ENCODE measurements around the gene STX8. TPM values are rescaled to one million over a fixed set of nuclear protein-coding genes. Genes with fewer than 3 reads are reported as not detected.

Gene STX8
- polyA plus RNA-seq, 1 of the 3 experiments (the other 2 are of a cell fraction), result 51.3 TPM

DNA sequence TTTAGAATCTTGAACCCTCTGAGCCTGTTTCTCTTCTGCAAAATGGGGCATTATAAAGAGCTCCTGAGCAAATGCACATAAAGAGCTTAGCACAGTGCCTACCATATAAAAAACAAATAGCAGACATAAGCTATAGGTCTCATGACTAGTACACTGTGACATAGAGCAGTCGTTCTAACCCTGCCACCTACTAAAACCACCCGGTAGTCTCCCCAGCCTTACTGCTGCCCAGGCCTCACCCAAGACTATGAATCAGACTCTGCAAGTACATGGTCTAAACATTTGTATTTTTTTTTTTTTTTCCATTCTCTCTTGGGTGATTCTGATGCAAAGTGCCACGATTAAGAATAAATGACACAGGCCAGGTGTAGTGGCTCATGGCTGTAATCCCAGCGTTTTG is 33.9 kb downstream of the STX8 start:
- no peak for TF ChIP-seq POLR2AphosphoS5 (IDR thresholded peaks at IDR 0.05; ENCODE audit: low read depth, low read length)
- H3K79me2 ChIP-seq (ENCODE audit: insufficient read depth), result no peaks in the 10 kb centered on the region
- no peaks in the 10 kb centered on the region for H3F3A ChIP-seq (replicated peaks; ENCODE audit: insufficient read depth)
- H3K9me2 ChIP-seq, result no peaks in the 10 kb centered on the region
- ChIA-PET POLR2A (no interaction called here), CTCF (no interaction called here)
- no peaks in the 10 kb centered on the region for H3K4me1 ChIP-seq (ENCODE audit: control insufficient read depth in 1 of 2, insufficient read depth in 2 of 2, low read depth in 1 of 2, low read length in 1 of 2)
- H2AFZ ChIP-seq (ENCODE audit: low read depth), result no peak overlapping the region
- H3K27me3 ChIP-seq (ENCODE audit: insufficient read depth), result no peaks in the 10 kb centered on the region
- H3K4me3 ChIP-seq (ENCODE audit: low read depth in 2 of 2, low read length in 1 of 2), result no peak overlapping the region
- no peak overlapping the region for H3K27ac ChIP-seq (ENCODE audit: low read depth in 2 of 2, low read length in 1 of 2)
- no peaks in the 10 kb centered on the region for H4K20me1 ChIP-seq (ENCODE audit: insufficient read depth)
- no peak for DNase-seq
- WGBS (ENCODE audit: low lambda C conversion rate), result 95% methylated on average over 4 of the region's 4 CpGs
- H3K36me3 ChIP-seq (replicated peaks in 1 of 2; ENCODE audit: control insufficient read depth in 1 of 2, insufficient read depth in 2 of 2, low read length in 1 of 2), result no peaks in the 10 kb centered on the region
- H3K4me2 ChIP-seq, result no peak overlapping the region
- no peaks in the 10 kb centered on the region for H3K9me3 ChIP-seq
- no peak overlapping the region for H3K9ac ChIP-seq

- Histone ChIP-seq H3K9me2 (no peaks in the 10 kb centered on the region), H3K4me1 (ENCODE audit: control insufficient read depth in 1 of 2, insufficient read depth in 2 of 2, low read depth in 1 of 2, low read length in 1 of 2) (no peaks in the 10 kb centered on the region), H3K9me3 (no peaks in the 10 kb centered on the region), H3K27me3 (ENCODE audit: insufficient read depth) (no peaks in the 10 kb centered on the region), H3K27ac (ENCODE audit: low read depth in 2 of 2, low read length in 1 of 2) (no peak overlapping the region), H3K36me3 (replicated peaks in 1 of 2; ENCODE audit: control insufficient read depth in 1 of 2, insufficient read depth in 2 of 2, low read length in 1 of 2) (no peaks in the 10 kb centered on the region), H3K4me3 (ENCODE audit: low read depth in 2 of 2, low read length in 1 of 2) (no peak overlapping the region), H3K79me2 (ENCODE audit: insufficient read depth) (no peaks in the 10 kb centered on the region), H3K4me2 (no peak overlapping the region), H3F3A (replicated peaks; ENCODE audit: insufficient read depth) (no peaks in the 10 kb centered on the region), H3K9ac (no peak overlapping the region), H2AFZ (ENCODE audit: low read depth) (no peak overlapping the region), H4K20me1 (ENCODE audit: insufficient read depth) (no peaks in the 10 kb centered on the region)
- WGBS (ENCODE audit: low lambda C conversion rate), result 86% methylated on average over 4 of the region's 4 CpGs
- ChIA-PET CTCF (no interaction called here), POLR2A (no interaction called here)
- DNase-seq, result no peak
- TF ChIP-seq SMC3 (IDR thresholded peaks at IDR 0.05; ENCODE audit: low read depth, low read length), result no peak
- no peak for TF ChIP-seq FOSL2 (IDR thresholded peaks at IDR 0.05; ENCODE audit: borderline replicate concordance, low read depth)
These were observed 37.0 kb downstream of the STX8 start for GRCh38 chr17:9538626-9539025.

- H3K27me3 ChIP-seq (ENCODE audit: insufficient read depth), result no peaks in the 10 kb centered on the region
- H3K4me2 ChIP-seq, result no peak overlapping the region
- no peaks in the 10 kb centered on the region for H3F3A ChIP-seq (replicated peaks; ENCODE audit: insufficient read depth)
- H4K20me1 ChIP-seq (ENCODE audit: insufficient read depth), result no peaks in the 10 kb centered on the region
- CTCF ChIA-PET, result interaction anchor here (0.6 kb wide), 1 partner anchor 39 kb away, joined by 3 read pairs; the partner anchor contains the start of gene STX8
- DNase-seq, result no peak
- H3K36me3 ChIP-seq (replicated peaks in 1 of 2; ENCODE audit: control insufficient read depth in 1 of 2, insufficient read depth in 2 of 2, low read length in 1 of 2), result no peaks in the 10 kb centered on the region
- H3K9me3 ChIP-seq, result no peaks in the 10 kb centered on the region
- no peaks in the 10 kb centered on the region for H3K9me2 ChIP-seq
- POLR2A ChIA-PET, result interaction anchor here (0.6 kb wide), 1 partner anchor 269 kb away, joined by 3 read pairs; no protein-coding TSS in a partner anchor
- 94% methylated on average over 12 of the region's 12 CpGs for WGBS (ENCODE audit: low lambda C conversion rate)
- H3K79me2 ChIP-seq (ENCODE audit: insufficient read depth), result no peaks in the 10 kb centered on the region
- H2AFZ ChIP-seq (ENCODE audit: low read depth), result no peak overlapping the region
- TF ChIP-seq FOXM1 (IDR thresholded peaks at IDR 0.05; ENCODE audit: low read depth), result no peak
- TF ChIP-seq FOXJ3 (CRISPR knock-in tag; IDR thresholded peaks at IDR 0.05), result no peak
- no peak for TF ChIP-seq NFIC (IDR thresholded peaks at IDR 0.05; ENCODE audit: borderline replicate concordance)
- no peak for TF ChIP-seq SIN3A (IDR thresholded peaks at IDR 0.05; ENCODE audit: borderline replicate concordance, low read depth, low read length)
- no peak for TF ChIP-seq USF1 (IDR thresholded peaks at IDR 0.05; ENCODE audit: borderline replicate concordance, low read depth)
- H3K27ac ChIP-seq (ENCODE audit: low read depth in 2 of 2, low read length in 1 of 2), result no peak overlapping the region
- H3K4me3 ChIP-seq (ENCODE audit: low read depth in 2 of 2, low read length in 1 of 2), result no peak overlapping the region
- H3K4me1 ChIP-seq (ENCODE audit: control insufficient read depth in 1 of 2, insufficient read depth in 2 of 2, low read depth in 1 of 2, low read length in 1 of 2), result no peaks in the 10 kb centered on the region
- H3K9ac ChIP-seq, result no peak overlapping the region
These were observed 38.3 kb downstream of the STX8 start for GRCh38 chr17:9537177-9537776.

Measured in SK-N-SH (cell line).